Fibroblast of lung (primary cell): ENCODE measurements around the gene ZNF664.
A peak's percentile ranks its signal among the peaks of the same experiment; 100 is the strongest.

Experiments used
- EZH2 ChIP-seq: IDR thresholded peaks from 2 replicates; pipeline ENCODE4 v1.5.1; 2012; ENCODE audit warnings: low read length, control low read depth, mild to moderate bottlenecking; ENCODE audit errors: missing control alignments
- TF ChIP-seq, protein P1 (sequence below), 2 donors: IDR thresholded peaks in 1 of 2; conservative IDR thresholded peaks in 1 of 2; 1 replicate in 1 of 2; 2 replicates in 1 of 2; pipeline ENCODE4 v1.5.1; 2011 to 2012; ENCODE audit warnings: low read length in 2 of 2, control low read depth in 1 of 2, inconsistent platforms in 1 of 2, low read depth in 1 of 2, mild to moderate bottlenecking in 1 of 2

DNA sequence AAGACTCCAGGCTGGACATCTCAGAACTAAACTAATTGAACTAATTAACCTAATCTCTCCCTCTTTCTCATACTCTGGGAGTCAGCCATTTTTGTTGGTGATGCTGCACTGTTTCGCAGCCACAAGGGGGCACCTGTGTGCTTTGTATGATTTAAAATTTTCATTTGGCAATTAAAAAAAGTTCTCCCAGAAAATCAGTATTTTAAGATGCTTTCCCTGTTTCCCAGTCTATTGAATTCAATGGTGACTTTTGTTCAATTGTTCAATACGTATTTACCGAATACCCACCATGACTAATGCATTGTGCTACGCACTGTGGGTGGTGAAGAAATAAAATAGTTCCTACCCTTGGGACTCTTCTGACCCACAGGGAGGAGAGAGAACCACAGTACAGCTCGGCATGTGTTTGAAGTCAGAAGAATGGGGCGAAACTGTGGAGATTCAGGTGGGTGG is 63.7 kb downstream of the ZNF664 start:
- TF ChIP-seq, protein P1, sequence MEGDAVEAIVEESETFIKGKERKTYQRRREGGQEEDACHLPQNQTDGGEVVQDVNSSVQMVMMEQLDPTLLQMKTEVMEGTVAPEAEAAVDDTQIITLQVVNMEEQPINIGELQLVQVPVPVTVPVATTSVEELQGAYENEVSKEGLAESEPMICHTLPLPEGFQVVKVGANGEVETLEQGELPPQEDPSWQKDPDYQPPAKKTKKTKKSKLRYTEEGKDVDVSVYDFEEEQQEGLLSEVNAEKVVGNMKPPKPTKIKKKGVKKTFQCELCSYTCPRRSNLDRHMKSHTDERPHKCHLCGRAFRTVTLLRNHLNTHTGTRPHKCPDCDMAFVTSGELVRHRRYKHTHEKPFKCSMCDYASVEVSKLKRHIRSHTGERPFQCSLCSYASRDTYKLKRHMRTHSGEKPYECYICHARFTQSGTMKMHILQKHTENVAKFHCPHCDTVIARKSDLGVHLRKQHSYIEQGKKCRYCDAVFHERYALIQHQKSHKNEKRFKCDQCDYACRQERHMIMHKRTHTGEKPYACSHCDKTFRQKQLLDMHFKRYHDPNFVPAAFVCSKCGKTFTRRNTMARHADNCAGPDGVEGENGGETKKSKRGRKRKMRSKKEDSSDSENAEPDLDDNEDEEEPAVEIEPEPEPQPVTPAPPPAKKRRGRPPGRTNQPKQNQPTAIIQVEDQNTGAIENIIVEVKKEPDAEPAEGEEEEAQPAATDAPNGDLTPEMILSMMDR (conservative IDR thresholded peaks at IDR 0.05 in 1 of 2, IDR thresholded peaks at IDR 0.05 in 1 of 2; ENCODE audit: low read depth in 1 of 2, low read length in 2 of 2), result peak; percentile 91 to 93
- no peak for TF ChIP-seq EZH2
